K562 (cell line): ENCODE results near the gene FAR2. TPM values are rescaled to one million over a fixed set of nuclear protein-coding genes. Genes with fewer than 3 reads are reported as not detected.

ENCODE experiments used
- ATAC-seq: fragments of 200-7000 bp; cut with Tn5 transposase; 3 replicates; pipeline ENCODE4 v1.9.1; 2020; ENCODE audit warnings: moderate library complexity
- BruUV-seq: library from RNA; stranded (reverse); fragments of 400-500 nt; replicated peaks from 2 replicates; lab custom pipeline; 2021; lab: Mats Ljungman, UMichigan
- CTCF ChIA-PET: fragments of 300-600 bp; formaldehyde crosslinking; extraction: SDS; loops from one replicate; lab custom pipeline; 2021; ENCODE audit warnings: low intra/inter-chr PET ratio; lab: Yijun Ruan, JAX
- POLR2A ChIA-PET: fragments of 300-600, 350-650 bp; sonication (Branson Sonifier 250); formaldehyde crosslinking; extraction: SDS; loops from one replicate; lab custom pipeline; 2021; ENCODE audit warnings: antibody characterized with exemption, inconsistent platforms; lab: Yijun Ruan, JAX
- DNase-seq, 4 experiments: peaks; one replicate each; pipeline versions ENCODE4 v3.0.0 to v3.0.0-alpha.2; 2011 to 2018; ENCODE audit warnings: low spot score in 3 of 4, mixed read lengths in 3 of 4; ENCODE audit errors: extremely low read depth in 1 of 4
- FAIRE-seq: peaks from 2 replicates; lab custom pipeline; 2011; peaks lifted over from hg19 to GRCh38; lab: Jason Lieb, UNC
- H2AFZ ChIP-seq: 2 replicates; pipeline ENCODE4 v1.6.0; 2011; ENCODE audit warnings: low read depth, low read length, control low read depth, inconsistent platforms
- H3K27ac ChIP-seq: fragments of 200-600 bp; 3 replicates; pipeline ENCODE4 v1.8.0; 2011; ENCODE audit warnings: low read depth, mild to moderate bottlenecking, control low read depth, inconsistent platforms, low read length, moderate library complexity, mixed read lengths; ENCODE audit errors: extremely low read depth
- H3K27me3 ChIP-seq, 2 experiments: fragments of 300-600 bp in 1 of 2; 2 replicates in 1 of 2; 3 replicates in 1 of 2; pipeline versions ENCODE4 v1.6.0 to v1.8.0; 2011; ENCODE audit warnings: inconsistent platforms in 2 of 2, low read length in 2 of 2, mild to moderate bottlenecking in 1 of 2, mixed read lengths in 1 of 2, moderate library complexity in 1 of 2; ENCODE audit not compliant: control insufficient read depth in 2 of 2, insufficient read depth in 2 of 2
- H3K36me3 ChIP-seq: fragments of 300-600 bp; 3 replicates; pipeline ENCODE4 v1.8.0; 2011; ENCODE audit warnings: mild to moderate bottlenecking, low read length, inconsistent platforms; ENCODE audit not compliant: control insufficient read depth, insufficient read depth
- H3K4me1 ChIP-seq, 2 experiments: fragments of 200-600 bp in 1 of 2; replicated peaks in 1 of 2; 2 replicates in 1 of 2; 3 replicates in 1 of 2; pipeline versions ENCODE4 v1.5.1 to v1.8.0; 2011; ENCODE audit warnings: inconsistent platforms in 2 of 2, low read length in 2 of 2, mild to moderate bottlenecking in 1 of 2, mixed read lengths in 1 of 2, moderate library complexity in 1 of 2; ENCODE audit not compliant: control insufficient read depth in 2 of 2, insufficient read depth in 2 of 2
- H3K4me2 ChIP-seq: 2 replicates; pipeline ENCODE4 v1.6.1; 2011; ENCODE audit warnings: low read length, control low read depth, inconsistent platforms, mixed read lengths; ENCODE audit not compliant: insufficient read depth
- H3K4me3 ChIP-seq: fragments of 200-600 bp; sonication (generic), shearing (Covaris generic); 2 replicates; pipeline ENCODE4 v1.5.1; 2016; ENCODE audit warnings: control low read depth, inconsistent platforms
- H3K79me2 ChIP-seq: fragments of 200-600 bp; 3 replicates; pipeline ENCODE4 v1.8.0; 2011; ENCODE audit warnings: low read length, inconsistent platforms; ENCODE audit not compliant: control insufficient read depth, insufficient read depth
- H3K9ac ChIP-seq, 2 experiments: 2 replicates each; pipeline versions ENCODE4 v1.6.0 to v1.6.1; 2011; ENCODE audit warnings: low read depth in 2 of 2, low read length in 2 of 2, control low read depth in 1 of 2, inconsistent platforms in 1 of 2, mild to moderate bottlenecking in 1 of 2, mixed read lengths in 1 of 2; ENCODE audit not compliant: insufficient read depth in 1 of 2
- H3K9me1 ChIP-seq: one replicate; pipeline ENCODE4 v1.6.0; 2011; ENCODE audit warnings: inconsistent platforms, mild to moderate bottlenecking, low read length, moderate library complexity; ENCODE audit not compliant: control insufficient read depth, insufficient read depth
- H3K9me3 ChIP-seq: replicated peaks from 2 replicates; pipeline ENCODE4 v1.5.1; 2011; ENCODE audit warnings: low read depth, low read length, inconsistent platforms; ENCODE audit not compliant: control insufficient read depth, insufficient read depth
- H4K20me1 ChIP-seq: replicated peaks from 2 replicates; pipeline ENCODE4 v1.6.1; 2011; ENCODE audit warnings: low read length, inconsistent platforms, mixed read lengths; ENCODE audit not compliant: control insufficient read depth, insufficient read depth
- MAZ ChIP-seq, 2 experiments: fragments of 450-650 bp in 1 of 2; sonication (generic) in 1 of 2; formaldehyde crosslinking; IDR thresholded peaks in 1 of 2; conservative IDR thresholded peaks in 1 of 2; 2 replicates each; pipeline versions ENCODE4 v1.4.0 to v1.5.0; 2020; ENCODE audit warnings: mild to moderate bottlenecking in 1 of 2, missing genetic modification reagents in 1 of 2
- ZNF57 ChIP-seq: fragments of 450-650 bp; formaldehyde crosslinking; IDR thresholded peaks from 2 replicates; pipeline ENCODE4 v1.4.0; 2020; ENCODE audit warnings: mild to moderate bottlenecking, moderate library complexity
- WGBS: fragments of 100-300 bp; shearing (Covaris generic); methylation state at CpG from one replicate; pipeline ENCODE4 v1.1.6; 2016; ENCODE audit warnings: low coverage, mixed read lengths; ENCODE audit not compliant: insufficient coverage; ENCODE audit errors: missing lambda C conversion rate; 5-methylcytosine and 5-hydroxymethylcytosine counted together
- in situ Hi-C: fragments of 300-500 bp; cut with MboI; formaldehyde crosslinking; loops from 4 replicates; pipeline ENCODE4 v1.15.0; 2018; ENCODE audit warnings: inconsistent platforms, mixed read lengths
- intact Hi-C: fragments of 100-400 bp; cut with micrococcal nuclease; formaldehyde crosslinking; loops from 2 replicates; pipeline ENCODE4 v1.14.2; 2022
- polyA plus RNA-seq, 8 experiments: library from polyadenylated mRNA; depleted of rRNA in 4 of 8; stranded (reverse) in 5 of 8; unstranded in 3 of 8; fragments of >200 nt; fragmentation: Nextera tagmentation in 2 of 8; fragmentation: Illumina TruSeq in 1 of 8; extraction: Ambion mirVana in 2 of 8; extraction: Trizol in 1 of 8; gene quantifications; 2 replicates each; pipeline versions ENCODE4 v1.2.1 to v1.2.3, GENCODE V29; 2011 to 2014; ENCODE audit warnings: inconsistent platforms in 1 of 8, missing spikeins in 1 of 8
- total RNA-seq, 7 experiments: library from RNA; depleted of rRNA in 6 of 7; stranded (reverse); fragments of >200 nt in 6 of 7; fragmentation: Illumina TruSeq in 2 of 7; extraction: Trizol in 2 of 7; gene quantifications; 2 replicates each; pipeline versions ENCODE4 v1.2.1 to v1.2.3, GENCODE V29; 2011 to 2021; ENCODE audit warnings: low replicate concordance in 1 of 7
- TF ChIP-seq, protein P1 (sequence below): fragments of 450-650 bp; formaldehyde crosslinking; conservative IDR thresholded peaks from 2 replicates; pipeline ENCODE4 v1.4.0; 2022; ENCODE audit warnings: mild to moderate bottlenecking, missing genetic modification characterization
- TF ChIP-seq, protein P2 (sequence below), 3 experiments: fragments of 200-800 bp in 1 of 3; fragments of 250-450 bp in 1 of 3; fragments of 450-650 bp in 1 of 3; sonication (Bioruptor Pico) in 1 of 3; sonication (Bioruptor generic) in 1 of 3; formaldehyde crosslinking in 1 of 3; IDR thresholded peaks; 2 replicates each; pipeline versions ENCODE4 v1.6.1 to v1.8.0; 2016 to 2022; ENCODE audit warnings: mild to moderate bottlenecking in 2 of 3, missing genetic modification characterization in 2 of 3, missing compliant biosample characterization in 1 of 3, moderate library complexity in 1 of 3

The FAR2 gene
- total and polyA plus RNA-seq, 9 of the 15 experiments (the other 6 are each of a cell fraction or from before 2014, with no cell fraction given), result 5.0 to 13.4 (median 8.5) TPM

DNA sequence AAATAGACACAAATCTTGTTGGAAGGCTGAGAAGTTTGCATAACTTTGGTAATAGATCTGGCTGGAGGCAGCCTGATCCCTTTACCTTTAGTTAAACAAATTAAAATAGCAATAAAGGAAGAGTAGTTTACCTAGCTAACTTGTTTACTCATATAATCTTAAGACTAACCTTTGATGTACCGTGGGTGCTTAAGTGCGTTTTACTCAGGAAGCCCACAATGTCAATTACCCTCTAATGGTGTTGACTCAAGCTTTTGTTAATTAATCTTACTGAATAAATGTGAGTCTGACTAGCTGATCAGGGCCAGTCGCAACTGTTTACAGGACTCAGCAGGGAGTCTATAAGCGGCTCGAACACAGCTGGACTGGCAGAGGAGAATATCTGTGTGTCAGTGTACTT, 51.5 kb downstream of the FAR2 start:
- Histone ChIP-seq H3K4me1 (no peaks in the 10 kb centered on the region), H3K79me2 (no peaks in the 10 kb centered on the region), H4K20me1 (no peaks in the 10 kb centered on the region), H3K36me3 (no peaks in the 10 kb centered on the region)
- ATAC-seq, result no peak
- TF ChIP-seq, protein P1, sequence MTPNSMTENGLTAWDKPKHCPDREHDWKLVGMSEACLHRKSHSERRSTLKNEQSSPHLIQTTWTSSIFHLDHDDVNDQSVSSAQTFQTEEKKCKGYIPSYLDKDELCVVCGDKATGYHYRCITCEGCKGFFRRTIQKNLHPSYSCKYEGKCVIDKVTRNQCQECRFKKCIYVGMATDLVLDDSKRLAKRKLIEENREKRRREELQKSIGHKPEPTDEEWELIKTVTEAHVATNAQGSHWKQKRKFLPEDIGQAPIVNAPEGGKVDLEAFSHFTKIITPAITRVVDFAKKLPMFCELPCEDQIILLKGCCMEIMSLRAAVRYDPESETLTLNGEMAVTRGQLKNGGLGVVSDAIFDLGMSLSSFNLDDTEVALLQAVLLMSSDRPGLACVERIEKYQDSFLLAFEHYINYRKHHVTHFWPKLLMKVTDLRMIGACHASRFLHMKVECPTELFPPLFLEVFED, result no peak
- TF ChIP-seq ZNF57, result no peak
- TF ChIP-seq MAZ (CRISPR knock-in tag; conservative IDR thresholded peaks at IDR 0.05 in 1 of 2, IDR thresholded peaks at IDR 0.05 in 1 of 2), result no peak
- TF ChIP-seq, protein P2, sequence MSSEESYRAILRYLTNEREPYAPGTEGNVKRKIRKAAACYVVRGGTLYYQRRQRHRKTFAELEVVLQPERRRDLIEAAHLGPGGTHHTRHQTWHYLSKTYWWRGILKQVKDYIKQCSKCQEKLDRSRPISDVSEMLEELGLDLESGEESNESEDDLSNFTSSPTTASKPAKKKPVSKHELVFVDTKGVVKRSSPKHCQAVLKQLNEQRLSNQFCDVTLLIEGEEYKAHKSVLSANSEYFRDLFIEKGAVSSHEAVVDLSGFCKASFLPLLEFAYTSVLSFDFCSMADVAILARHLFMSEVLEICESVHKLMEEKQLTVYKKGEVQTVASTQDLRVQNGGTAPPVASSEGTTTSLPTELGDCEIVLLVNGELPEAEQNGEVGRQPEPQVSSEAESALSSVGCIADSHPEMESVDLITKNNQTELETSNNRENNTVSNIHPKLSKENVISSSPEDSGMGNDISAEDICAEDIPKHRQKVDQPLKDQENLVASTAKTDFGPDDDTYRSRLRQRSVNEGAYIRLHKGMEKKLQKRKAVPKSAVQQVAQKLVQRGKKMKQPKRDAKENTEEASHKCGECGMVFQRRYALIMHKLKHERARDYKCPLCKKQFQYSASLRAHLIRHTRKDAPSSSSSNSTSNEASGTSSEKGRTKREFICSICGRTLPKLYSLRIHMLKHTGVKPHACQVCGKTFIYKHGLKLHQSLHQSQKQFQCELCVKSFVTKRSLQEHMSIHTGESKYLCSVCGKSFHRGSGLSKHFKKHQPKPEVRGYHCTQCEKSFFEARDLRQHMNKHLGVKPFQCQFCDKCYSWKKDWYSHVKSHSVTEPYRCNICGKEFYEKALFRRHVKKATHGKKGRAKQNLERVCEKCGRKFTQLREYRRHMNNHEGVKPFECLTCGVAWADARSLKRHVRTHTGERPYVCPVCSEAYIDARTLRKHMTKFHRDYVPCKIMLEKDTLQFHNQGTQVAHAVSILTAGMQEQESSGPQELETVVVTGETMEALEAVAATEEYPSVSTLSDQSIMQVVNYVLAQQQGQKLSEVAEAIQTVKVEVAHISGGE (CRISPR knock-in tag; IDR thresholded peaks at IDR 0.05), result no peak
- TF ChIP-seq, all 486 proteins: peak for 0
- Histone ChIP-seq H3K27ac (no peak overlapping the region), H3K9me1 (no peaks in the 10 kb centered on the region), H3K9ac (no peak overlapping the region), H3K4me3 (no peak overlapping the region), H3K27me3 (no peaks in the 10 kb centered on the region), H2AFZ (no peak overlapping the region), H3K9me3 (no peaks in the 10 kb centered on the region), H3K4me2 (no peak overlapping the region)
- no TSS peak for BruUV-seq
- POLR2A ChIA-PET, result no interaction called here
- intact Hi-C loops, result no loop called here
- WGBS, result 8% methylated on average over 5 of the region's 5 CpGs
- FAIRE-seq (no peak), DNase-seq (no peak)
- in situ Hi-C loops, result no loop called here
- CTCF ChIA-PET, result no interaction called here
